ENCODE results near the gene CCDC167. TPM values are rescaled to one million over a fixed set of nuclear protein-coding genes. Genes with fewer than 3 reads are reported as not detected.

The CCDC167 gene
- total RNA-seq, 2 donors from 2014 or later: 8.7 to 11.0 TPM

DNA sequence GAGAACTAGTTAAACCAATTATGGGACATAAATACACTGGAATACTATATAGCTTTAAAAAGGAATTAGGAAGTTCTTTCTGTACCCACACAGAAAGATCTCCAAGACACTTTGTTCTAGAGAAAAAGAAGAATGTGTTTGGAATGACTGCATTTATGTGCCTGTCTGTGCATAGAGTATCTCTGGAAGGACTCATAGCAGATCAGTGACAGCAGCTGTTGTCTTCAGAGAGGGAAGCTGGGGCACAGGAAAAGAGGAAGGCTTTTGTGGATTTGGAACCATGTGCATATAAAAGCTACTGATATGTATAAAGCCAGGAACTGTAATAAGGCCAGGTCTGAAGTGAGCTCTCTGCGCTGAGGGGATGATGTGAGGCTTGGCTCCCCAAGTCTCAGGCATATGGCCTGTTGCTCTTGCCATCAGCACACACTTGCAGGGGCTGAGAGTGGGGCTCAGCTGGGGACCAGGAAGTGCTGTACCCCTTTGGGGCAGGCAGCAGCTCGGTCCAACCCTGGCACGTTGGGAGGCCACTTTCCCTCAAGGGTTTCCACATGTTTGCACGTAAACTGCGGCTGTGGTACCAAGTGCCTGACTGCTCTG lies 31.8 kb upstream of the CCDC167 start:
- ATAC-seq (no peak), DNase-seq (no peak)
- intact Hi-C loops (cut with DNase I, micrococcal nuclease): no loop called here

- no peak for DNase-seq
Measured at GRCh38 chr6:37531026-37531425, 31.3 kb upstream of the CCDC167 start.

GRCh38 chr6:37530297-37530696 lies 30.6 kb upstream of the CCDC167 start:
- ATAC-seq: no peak
- DNase-seq: no peak
- intact Hi-C loops (cut with DNase I, micrococcal nuclease): no loop called here

More at GRCh38 chr6:37531026-37531425, 31.3 kb upstream of the CCDC167 start:
- intact Hi-C loops (cut with DNase I, micrococcal nuclease): no loop called here
- no peak for ATAC-seq

DNA sequence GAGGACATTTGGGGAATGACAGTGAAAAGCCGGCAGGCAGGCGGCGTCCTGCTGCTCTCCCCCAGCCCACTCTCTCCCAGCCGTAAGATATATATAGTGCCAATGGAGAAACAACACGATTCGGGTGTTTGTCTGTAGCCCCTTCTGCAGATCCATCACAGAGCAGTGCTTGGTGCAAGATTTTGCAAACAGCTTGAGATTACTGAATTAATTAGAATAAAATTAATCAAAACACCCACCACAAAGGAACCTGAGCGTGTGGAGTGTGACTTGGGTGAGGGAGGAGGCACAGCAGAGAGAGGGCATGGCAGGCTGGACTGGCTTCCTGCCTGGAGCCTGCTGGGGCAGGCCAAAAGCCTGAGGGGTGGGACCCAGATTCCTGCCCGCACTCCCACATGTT lies 28.8 kb upstream of the CCDC167 start:
- DNase-seq (no peak), ATAC-seq (no peak)
- intact Hi-C loops (cut with DNase I, micrococcal nuclease): no loop called here

GRCh38 chr6:37525460-37526357 lies 26.0 kb upstream of the CCDC167 start:
- intact Hi-C loops (cut with DNase I, micrococcal nuclease): no loop called here
- no peak for DNase-seq
- ATAC-seq: no peak

- DNase-seq: no peak
- no peak for ATAC-seq
- intact Hi-C loops (cut with DNase I, micrococcal nuclease): no loop called here
Measured at GRCh38 chr6:37524970-37525318, 25.3 kb upstream of the CCDC167 start.

GRCh38 chr6:37524025-37524969 lies 24.6 kb upstream of the CCDC167 start:
- ATAC-seq: no peak
- intact Hi-C loops (cut with DNase I, micrococcal nuclease): no loop called here
- no peak for DNase-seq

- intact Hi-C loops (cut with DNase I, micrococcal nuclease): no loop called here
- DNase-seq: no peak
Measured at GRCh38 chr6:37523412-37523811, 23.7 kb upstream of the CCDC167 start.

GRCh38 chr6:37522836-37523235 lies 23.1 kb upstream of the CCDC167 start:
- ATAC-seq: no peak
- intact Hi-C loops (cut with DNase I, micrococcal nuclease): no loop called here
- no peak for DNase-seq

More at GRCh38 chr6:37523412-37523811, 23.7 kb upstream of the CCDC167 start:
- ATAC-seq: no peak

DNA sequence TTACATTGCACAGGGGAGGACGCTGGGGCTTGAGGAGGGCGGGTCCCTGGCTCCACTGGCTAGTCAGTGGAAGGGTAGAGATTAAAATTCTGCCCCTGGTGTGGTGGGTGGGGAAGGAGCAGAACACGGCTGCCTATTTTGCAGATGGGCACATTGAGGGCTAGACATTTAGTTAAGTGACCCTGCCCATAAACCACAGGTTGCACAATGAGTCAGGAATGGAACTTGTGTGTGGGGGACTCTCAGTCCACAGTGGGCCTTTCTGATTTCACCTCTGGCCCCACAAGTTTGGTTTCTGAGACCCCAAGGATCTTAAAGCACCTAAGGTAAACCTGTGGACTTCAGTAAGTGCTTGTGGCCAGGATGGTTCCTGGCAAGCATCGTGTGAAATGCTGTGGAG lies 22.0 kb upstream of the CCDC167 start:
- DNase-seq (no peak), ATAC-seq (no peak)
- intact Hi-C loops (cut with DNase I, micrococcal nuclease): no loop called here

GRCh38 chr6:37520926-37521325 lies 21.2 kb upstream of the CCDC167 start:
- ATAC-seq (no peak), DNase-seq (no peak)
- intact Hi-C loops (cut with DNase I, micrococcal nuclease): no loop called here

DNA sequence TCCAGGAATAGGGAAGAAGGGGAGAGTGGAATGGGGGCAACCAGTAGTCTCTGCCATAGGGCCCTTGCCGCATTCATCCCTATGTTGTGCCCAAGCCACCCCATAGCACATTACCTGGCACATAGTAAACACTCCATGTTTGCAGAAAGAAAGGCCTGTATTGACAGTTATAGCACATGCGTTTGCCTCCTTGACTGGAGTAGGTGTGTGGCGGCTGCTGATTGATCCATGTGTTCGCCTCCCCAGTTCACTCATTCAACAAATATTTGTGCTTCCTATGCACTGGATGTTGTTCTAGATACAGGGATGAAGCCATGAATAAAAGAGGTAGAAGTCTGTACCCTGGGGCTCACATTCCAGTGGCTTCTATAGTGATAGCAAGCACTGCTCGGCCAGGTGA lies 19.8 kb upstream of the CCDC167 start:
- no peak for ATAC-seq
- DNase-seq: no peak
- intact Hi-C loops (cut with DNase I, micrococcal nuclease): no loop called here

DNA sequence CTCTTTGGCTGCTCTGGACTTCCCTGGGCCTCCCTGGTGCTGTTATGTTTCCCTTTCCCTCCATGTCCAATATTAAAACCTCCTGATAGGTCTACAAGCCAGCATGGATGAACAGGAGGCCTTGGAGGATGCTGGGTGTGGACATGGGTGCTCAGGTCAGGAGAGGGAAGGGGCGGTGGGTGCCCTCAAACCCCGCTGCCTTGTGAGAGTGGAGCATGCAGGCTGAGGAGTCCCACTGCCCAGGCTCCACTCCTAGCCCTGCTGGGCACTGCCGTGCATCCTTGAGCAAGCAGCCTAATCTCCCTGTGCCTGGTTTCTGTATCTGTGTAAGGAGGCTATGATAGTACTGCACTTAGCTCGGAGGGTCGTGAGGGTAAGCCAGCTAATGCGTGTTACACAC lies 18.4 kb upstream of the CCDC167 start:
- intact Hi-C loops (cut with DNase I, micrococcal nuclease): no loop called here
- no peak for ATAC-seq

DNA sequence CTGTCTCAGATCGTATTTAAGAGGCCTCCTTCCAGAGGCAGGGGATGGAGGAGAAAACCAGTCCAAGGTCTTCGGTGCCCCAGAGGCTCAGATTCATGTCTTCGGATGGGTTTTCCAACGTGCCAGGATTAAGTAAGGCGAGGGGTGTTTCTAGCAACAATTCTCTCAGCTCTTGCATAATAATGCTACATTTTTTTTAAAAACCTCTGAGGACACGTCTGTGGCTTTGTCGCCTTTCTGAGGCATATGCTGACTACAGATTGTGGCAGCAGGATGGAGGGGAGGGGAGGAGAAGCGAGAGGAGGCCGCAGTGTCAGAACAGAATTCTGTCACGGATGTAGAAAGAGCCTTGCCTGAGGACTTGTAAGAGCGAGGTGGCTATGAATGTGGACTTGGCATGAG lies 17.7 kb upstream of the CCDC167 start:
- no peak for ATAC-seq
- intact Hi-C loops (cut with DNase I, micrococcal nuclease): no loop called here
- DNase-seq: no peak

More for the DNA sequence above, 18.4 kb upstream of the CCDC167 start:
- DNase-seq: no peak

- no peak for ATAC-seq
- intact Hi-C loops (cut with DNase I, micrococcal nuclease): no loop called here
- DNase-seq: no peak
Measured at GRCh38 chr6:37516920-37517405, 17.3 kb upstream of the CCDC167 start.

DNA sequence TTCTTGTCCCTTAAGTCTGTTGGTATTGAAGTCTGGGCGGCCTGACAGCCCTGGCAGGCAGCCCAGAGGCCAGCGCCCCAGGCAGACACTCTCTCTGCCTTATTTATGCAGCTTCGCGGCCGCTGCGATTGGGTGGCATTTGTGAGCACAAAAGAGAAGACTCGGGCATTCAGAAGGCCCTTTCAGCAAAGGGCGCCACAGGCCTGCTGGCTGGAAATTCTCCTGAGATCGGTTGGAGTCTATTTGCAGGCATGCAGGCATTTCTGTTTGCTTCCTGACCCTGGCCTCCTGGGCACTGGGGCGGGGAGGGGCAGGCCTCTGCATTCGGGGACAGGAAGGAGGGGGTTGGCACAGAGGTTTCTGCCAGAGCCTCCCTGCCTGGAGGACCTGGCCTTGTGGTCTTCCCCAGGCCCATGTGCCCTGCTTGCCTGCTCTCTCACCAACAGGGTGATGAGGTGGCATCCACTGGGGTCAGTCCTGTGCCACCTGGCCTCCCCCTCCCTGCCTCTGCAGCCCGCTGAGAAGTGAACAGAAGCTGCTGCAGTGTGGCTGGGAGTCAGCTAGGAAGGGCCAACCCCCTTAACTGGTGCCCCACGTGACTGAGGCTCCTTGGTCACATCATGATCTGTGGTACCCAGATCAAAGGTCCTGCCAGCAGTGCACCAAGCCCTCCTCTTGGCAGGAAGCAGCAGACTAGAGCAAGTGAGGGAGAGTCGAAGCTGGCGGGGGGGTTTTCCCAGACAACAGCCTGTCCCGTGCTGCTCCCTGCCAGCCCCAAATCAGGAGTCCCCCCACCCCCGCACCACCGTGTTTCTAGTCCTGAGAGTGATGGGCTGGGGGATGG lies 16.6 kb upstream of the CCDC167 start:
- intact Hi-C loops (cut with DNase I, micrococcal nuclease): no loop called here
- peak; percentile 52 to 61 for DNase-seq
- ATAC-seq: peak; percentile 86

DNA sequence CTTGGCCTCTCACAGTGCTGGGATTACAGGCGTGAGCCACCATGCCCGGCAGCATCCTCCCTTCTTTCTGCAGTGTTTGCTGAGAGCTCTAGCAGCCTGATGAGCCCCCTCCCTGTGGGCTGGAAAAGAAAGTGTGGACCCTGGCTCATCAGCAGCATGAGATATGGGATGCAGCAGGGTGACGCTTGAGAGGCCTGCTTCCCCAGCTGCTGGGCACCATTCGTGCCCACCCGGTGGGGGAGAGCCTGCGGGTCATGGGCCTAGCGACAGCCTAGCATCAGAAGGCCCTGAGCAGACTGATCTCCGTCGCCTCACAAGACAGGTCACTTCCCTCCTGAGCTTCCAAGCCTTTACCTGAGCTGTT lies 16.0 kb upstream of the CCDC167 start:
- no peak for DNase-seq
- intact Hi-C loops (cut with DNase I, micrococcal nuclease): no loop called here
- ATAC-seq: no peak

GRCh38 chr6:37514837-37515236 lies 15.1 kb upstream of the CCDC167 start:
- intact Hi-C loops (cut with DNase I, micrococcal nuclease): no loop called here
- no peak for ATAC-seq
- DNase-seq: no peak

Data from left colon (tissue), 2 donors.